MCF 10A (cell line): Measurements from ENCODE around the gene PRR20G. TPM values are rescaled to one million over a fixed set of nuclear protein-coding genes. Genes with fewer than 3 reads are reported as not detected.

Experiments used
- BruUV-seq: library from RNA; stranded (reverse); fragments of 400-500 nt; replicated peaks from 2 replicates; lab custom pipeline; 2021; lab: Mats Ljungman, UMichigan
- CTCF ChIA-PET: fragments of 300-600 bp; sonication (Branson Sonifier 250); formaldehyde crosslinking; extraction: SDS; loops from one replicate; lab custom pipeline; 2021; ENCODE audit warnings: antibody characterized with exemption, inconsistent platforms; lab: Yijun Ruan, JAX
- POLR2A ChIA-PET: fragments of 300-600, 350-650 bp; sonication (Branson Sonifier 250); formaldehyde crosslinking; extraction: SDS; loops from one replicate; lab custom pipeline; 2020; ENCODE audit warnings: antibody characterized with exemption, inconsistent platforms; lab: Yijun Ruan, JAX
- DNase-seq: peaks from one replicate; pipeline ENCODE4 v3.0.0-alpha.2; 2018; ENCODE audit not compliant: unreplicated experiment
- H3K27ac Mint-ChIP-seq: one replicate; pipeline ENCODE4 v1.8.0; 2022; ENCODE audit warnings: mild to moderate bottlenecking, low read depth, mixed read lengths; ENCODE audit not compliant: unreplicated experiment
- H3K27me3 Mint-ChIP-seq: one replicate; pipeline ENCODE4 v1.8.0; 2022; ENCODE audit warnings: mixed read lengths; ENCODE audit not compliant: insufficient read depth, unreplicated experiment
- H3K36me3 Mint-ChIP-seq: one replicate; pipeline ENCODE4 v1.8.0; 2022; ENCODE audit warnings: mild to moderate bottlenecking, moderate library complexity, mixed read lengths; ENCODE audit not compliant: insufficient read depth, unreplicated experiment
- H3K4me1 Mint-ChIP-seq: one replicate; pipeline ENCODE4 v1.8.0; 2022; ENCODE audit warnings: mixed read lengths; ENCODE audit not compliant: insufficient read depth, unreplicated experiment
- H3K4me3 Mint-ChIP-seq: one replicate; pipeline ENCODE4 v1.8.0; 2022; ENCODE audit warnings: mild to moderate bottlenecking, moderate library complexity, mixed read lengths; ENCODE audit not compliant: unreplicated experiment
- H3K9me3 Mint-ChIP-seq: one replicate; pipeline ENCODE4 v1.8.0; 2022; ENCODE audit warnings: mixed read lengths; ENCODE audit not compliant: unreplicated experiment
- CTCF ChIP-seq: fragments of 200-600 bp; IDR thresholded peaks from one replicate; pipeline ENCODE4 v1.8.0; 2022; ENCODE audit warnings: antibody characterized with exemption, mild to moderate bottlenecking; ENCODE audit not compliant: unreplicated experiment
- intact Hi-C: fragments of 100-400 bp; cut with micrococcal nuclease; formaldehyde crosslinking; loops from 2 replicates; pipeline ENCODE4 v1.14.1; 2022
- total RNA-seq: library from RNA; stranded (reverse); gene quantifications from 2 replicates; pipeline ENCODE4 v1.2.3, GENCODE V29; 2022

Gene PRR20G
- total RNA-seq, 1 experiment from 2014 or later = not detected

GRCh38 chr3:127276396-127276795 is 11.4 kb downstream of the PRR20G start:
- Mint-ChIP-seq H3K9me3 (no peaks in the 10 kb centered on the region), H3K27ac (no peak overlapping the region), H3K36me3 (no peaks in the 10 kb centered on the region), H3K4me3 (no peak overlapping the region), H3K27me3 (no peaks in the 10 kb centered on the region), H3K4me1 (peaks cover 32% of the 10 kb centered on the region)
- DNase-seq = no peak
- ChIA-PET POLR2A (interaction anchor here (0.6 kb wide), 1 partner anchor 25 kb away, joined by 3 read pairs; no protein-coding TSS in a partner anchor), CTCF (interaction anchor here (0.6 kb wide), 1 partner anchor 1714 kb away, joined by 3 read pairs; no protein-coding TSS in a partner anchor)
- intact Hi-C loops = no loop called here
- BruUV-seq = no TSS peak
- TF ChIP-seq CTCF = no peak

DNA sequence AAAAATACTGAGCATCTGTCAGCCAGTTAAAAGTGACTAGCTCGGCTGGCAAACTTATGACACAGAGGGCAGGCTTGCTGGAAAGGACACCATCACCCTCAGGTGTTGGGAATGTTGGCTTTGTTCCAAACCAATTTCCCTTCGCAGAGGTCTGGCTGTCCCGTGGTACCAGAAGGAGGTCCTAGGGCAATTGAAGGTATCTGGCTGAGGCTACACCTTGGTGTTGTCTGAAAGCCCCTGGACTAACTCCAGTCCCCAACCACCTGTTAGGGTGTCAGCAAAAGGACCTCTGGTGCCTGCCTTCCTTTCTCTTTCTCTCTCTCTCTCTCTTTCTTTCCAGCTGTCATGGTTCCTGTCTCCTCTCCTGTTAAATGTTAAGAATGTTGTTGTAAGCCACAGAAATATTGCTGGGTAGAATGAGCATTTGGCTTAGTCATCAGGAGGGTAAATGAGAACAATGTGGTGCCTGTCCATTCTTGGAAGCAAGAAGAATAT is 12.5 kb downstream of the PRR20G start:
- TSS peak; percentile 73 for BruUV-seq
- intact Hi-C loops = no loop called here
- ChIA-PET POLR2A (interaction anchor here (0.6 to 1.5 kb wide), 3 partner anchors 28 to 181 kb away, joined by 3 to 7 read pairs (median 3); no protein-coding TSS in a partner anchor), CTCF (interaction anchor here (0.8 to 1.0 kb wide), 2 partner anchors 58 to 295 kb away, joined by 3 read pairs; no protein-coding TSS in a partner anchor)
- Mint-ChIP-seq H3K4me1 (peaks cover 32% of the 10 kb centered on the region), H3K36me3 (no peaks in the 10 kb centered on the region), H3K9me3 (no peaks in the 10 kb centered on the region), H3K27ac (peak overlapping the region; percentile 33), H3K4me3 (peak overlapping the region; percentile 19), H3K27me3 (no peaks in the 10 kb centered on the region)
- DNase-seq = peak; percentile 79
- no peak for TF ChIP-seq CTCF

- intact Hi-C loops = no loop called here
Observed at GRCh38 chr3:127274200-127274760, 13.6 kb downstream of the PRR20G start.

More at GRCh38 chr3:127274200-127274760, 13.6 kb downstream of the PRR20G start:
- no peak for TF ChIP-seq CTCF
- peaks cover 32% of the 10 kb centered on the region for H3K4me1 Mint-ChIP-seq
- H3K27ac Mint-ChIP-seq = no peak overlapping the region
- ChIA-PET CTCF (interaction anchor here (0.7 kb wide), 1 partner anchor 240 kb away, joined by 3 read pairs; no protein-coding TSS in a partner anchor), POLR2A (interaction anchor here (1.5 kb wide), 1 partner anchor 29 kb away, joined by 7 read pairs; no protein-coding TSS in a partner anchor)
- no peaks in the 10 kb centered on the region for H3K36me3 Mint-ChIP-seq
- H3K9me3 Mint-ChIP-seq = no peaks in the 10 kb centered on the region
- BruUV-seq = no TSS peak
- no peaks in the 10 kb centered on the region for H3K27me3 Mint-ChIP-seq
- no peak for DNase-seq
- H3K4me3 Mint-ChIP-seq = no peak overlapping the region
